Spleen (tissue), 7 donors: ENCODE results near the gene RGS9BP.

Experiments
- POLR2A ChIP-seq, 3 donors: fragments of 450-650 bp; IDR thresholded peaks; one replicate each; pipeline ENCODE4 v1.5.1; 2017; ENCODE audit warnings: antibody characterized with exemption in 3 of 3, mild to moderate bottlenecking in 1 of 3
- POLR2AphosphoS5 ChIP-seq, 3 donors: sonication (generic); formaldehyde crosslinking; IDR thresholded peaks; one replicate each; pipeline ENCODE4 v1.5.1; 2017; ENCODE audit warnings: antibody characterized with exemption in 3 of 3
- TF ChIP-seq, protein P1 (sequence below), 11 experiments: fragments of 200-600 bp in 7 of 11; fragments of 450-650 bp in 4 of 11; sonication (generic) in 4 of 11; IDR thresholded peaks in 8 of 11; conservative IDR thresholded peaks in 3 of 11; 1 replicate in 7 of 11; 2 replicates in 4 of 11; pipeline versions ENCODE4 v1.4.0 to v1.8.0; 2016 to 2021; ENCODE audit warnings: antibody characterized with exemption in 11 of 11, inconsistent platforms in 4 of 11, mild to moderate bottlenecking in 1 of 11
- donor health status: DM: no; HTN: no; CAD: no; lungs with moderate emphysema.
- donor health status: DM: no; HTN: no; CAD: no.
- donor health status: DM: no; HTN: no; CAD: no.

DNA sequence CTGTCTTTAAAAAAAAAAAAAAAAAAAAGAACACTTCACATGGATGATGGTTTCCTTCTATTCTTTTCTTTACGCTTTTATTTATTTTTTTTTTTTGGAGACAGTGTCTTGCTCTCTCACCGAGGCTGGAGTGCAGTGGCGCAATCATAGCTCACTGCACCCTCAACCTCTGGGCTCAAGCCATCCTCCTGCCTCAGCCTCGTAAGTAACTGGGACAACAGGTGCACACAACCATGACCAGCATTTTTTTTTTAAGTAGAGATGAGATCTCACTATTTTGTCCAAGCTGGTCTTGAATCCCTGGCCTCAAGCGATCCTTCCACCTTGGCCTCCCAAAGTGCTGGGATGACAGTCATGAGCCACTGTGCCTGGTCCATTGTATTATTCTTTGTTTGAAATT is 25.0 kb upstream of the RGS9BP start:
- TF ChIP-seq, protein P1, sequence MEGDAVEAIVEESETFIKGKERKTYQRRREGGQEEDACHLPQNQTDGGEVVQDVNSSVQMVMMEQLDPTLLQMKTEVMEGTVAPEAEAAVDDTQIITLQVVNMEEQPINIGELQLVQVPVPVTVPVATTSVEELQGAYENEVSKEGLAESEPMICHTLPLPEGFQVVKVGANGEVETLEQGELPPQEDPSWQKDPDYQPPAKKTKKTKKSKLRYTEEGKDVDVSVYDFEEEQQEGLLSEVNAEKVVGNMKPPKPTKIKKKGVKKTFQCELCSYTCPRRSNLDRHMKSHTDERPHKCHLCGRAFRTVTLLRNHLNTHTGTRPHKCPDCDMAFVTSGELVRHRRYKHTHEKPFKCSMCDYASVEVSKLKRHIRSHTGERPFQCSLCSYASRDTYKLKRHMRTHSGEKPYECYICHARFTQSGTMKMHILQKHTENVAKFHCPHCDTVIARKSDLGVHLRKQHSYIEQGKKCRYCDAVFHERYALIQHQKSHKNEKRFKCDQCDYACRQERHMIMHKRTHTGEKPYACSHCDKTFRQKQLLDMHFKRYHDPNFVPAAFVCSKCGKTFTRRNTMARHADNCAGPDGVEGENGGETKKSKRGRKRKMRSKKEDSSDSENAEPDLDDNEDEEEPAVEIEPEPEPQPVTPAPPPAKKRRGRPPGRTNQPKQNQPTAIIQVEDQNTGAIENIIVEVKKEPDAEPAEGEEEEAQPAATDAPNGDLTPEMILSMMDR (IDR thresholded peaks at IDR 0.05 in 8 of 11, conservative IDR thresholded peaks at IDR 0.05 in 3 of 11) = no peak
- no peak for TF ChIP-seq POLR2A (IDR thresholded peaks at IDR 0.05)
- no peak for TF ChIP-seq POLR2AphosphoS5 (IDR thresholded peaks at IDR 0.05)
